ENCODE data around the gene DIRAS1.
"Not testable (repeated sequence)": the region's sequence is repeated elsewhere in the genome, so short reads cannot be mapped to it uniquely, and the experiment has no call there.

The DIRAS1 gene

DNA sequence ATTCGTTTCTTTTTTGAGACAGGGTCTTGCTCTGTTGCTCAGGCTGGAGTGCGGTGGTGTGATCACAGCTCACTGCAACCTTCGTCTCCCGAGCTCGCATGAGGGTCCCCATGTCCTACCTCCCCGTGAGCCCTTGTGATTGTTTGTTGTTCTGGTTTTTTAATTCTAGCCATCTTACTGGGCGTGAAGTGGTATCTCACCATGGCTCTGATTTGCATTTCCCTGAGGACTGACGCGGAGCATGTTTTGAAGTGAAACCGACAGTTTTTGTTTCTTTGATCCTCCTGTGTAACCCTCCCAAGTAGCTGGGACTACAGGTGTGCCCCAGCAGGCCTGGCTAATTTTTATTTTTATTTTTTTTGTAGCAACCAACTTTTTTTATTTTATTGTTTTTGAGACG, 40.4 kb downstream of the DIRAS1 start:
- Mint-ChIP-seq H3K27me3 (ENCODE audit: low read depth) (peaks cover 13% of the 10 kb centered on the region), H3K27ac (no peak overlapping the region), H3K4me3 (no peak overlapping the region), H3K36me3 (ENCODE audit: low read depth) (peaks cover 3% of the 10 kb centered on the region), H3K4me1 (no peaks in the 10 kb centered on the region), H3K9me3 (peaks cover 2% of the 10 kb centered on the region)
- TF ChIP-seq, protein P1, sequence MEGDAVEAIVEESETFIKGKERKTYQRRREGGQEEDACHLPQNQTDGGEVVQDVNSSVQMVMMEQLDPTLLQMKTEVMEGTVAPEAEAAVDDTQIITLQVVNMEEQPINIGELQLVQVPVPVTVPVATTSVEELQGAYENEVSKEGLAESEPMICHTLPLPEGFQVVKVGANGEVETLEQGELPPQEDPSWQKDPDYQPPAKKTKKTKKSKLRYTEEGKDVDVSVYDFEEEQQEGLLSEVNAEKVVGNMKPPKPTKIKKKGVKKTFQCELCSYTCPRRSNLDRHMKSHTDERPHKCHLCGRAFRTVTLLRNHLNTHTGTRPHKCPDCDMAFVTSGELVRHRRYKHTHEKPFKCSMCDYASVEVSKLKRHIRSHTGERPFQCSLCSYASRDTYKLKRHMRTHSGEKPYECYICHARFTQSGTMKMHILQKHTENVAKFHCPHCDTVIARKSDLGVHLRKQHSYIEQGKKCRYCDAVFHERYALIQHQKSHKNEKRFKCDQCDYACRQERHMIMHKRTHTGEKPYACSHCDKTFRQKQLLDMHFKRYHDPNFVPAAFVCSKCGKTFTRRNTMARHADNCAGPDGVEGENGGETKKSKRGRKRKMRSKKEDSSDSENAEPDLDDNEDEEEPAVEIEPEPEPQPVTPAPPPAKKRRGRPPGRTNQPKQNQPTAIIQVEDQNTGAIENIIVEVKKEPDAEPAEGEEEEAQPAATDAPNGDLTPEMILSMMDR (IDR thresholded peaks at IDR 0.05; ENCODE audit: unreplicated experiment in 3 of 3) = no peak

DNA sequence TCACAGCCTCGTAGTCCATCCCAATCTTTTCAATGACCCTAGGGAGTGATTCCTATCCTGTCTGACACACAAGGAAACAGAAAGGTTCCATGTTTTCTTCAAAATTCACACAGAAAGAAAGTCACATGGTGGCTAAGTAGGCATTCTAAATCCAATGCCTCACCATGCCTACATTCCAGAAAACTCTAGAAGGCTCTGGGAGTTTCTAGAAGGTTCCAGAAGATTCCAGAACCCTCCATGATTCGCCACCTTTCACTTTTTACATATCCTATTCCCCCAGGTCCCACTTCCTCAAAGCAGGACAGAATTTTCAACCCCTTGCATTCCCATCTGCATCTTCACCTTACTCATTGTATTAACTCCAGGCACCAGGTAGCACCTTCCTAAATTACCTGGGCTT, 41.7 kb downstream of the DIRAS1 start:
- H3K4me3 Mint-ChIP-seq = no peak overlapping the region
- H3K4me1 Mint-ChIP-seq = no peaks in the 10 kb centered on the region
- peaks cover 2% of the 10 kb centered on the region for H3K9me3 Mint-ChIP-seq
- H3K27me3 Mint-ChIP-seq (ENCODE audit: low read depth) = peaks cover 25% of the 10 kb centered on the region
- no peak overlapping the region for H3K27ac Mint-ChIP-seq
- TF ChIP-seq, protein P1 (IDR thresholded peaks at IDR 0.05; ENCODE audit: unreplicated experiment in 3 of 3) = no peak
- peaks cover 3% of the 10 kb centered on the region for H3K36me3 Mint-ChIP-seq (ENCODE audit: low read depth)

DNA sequence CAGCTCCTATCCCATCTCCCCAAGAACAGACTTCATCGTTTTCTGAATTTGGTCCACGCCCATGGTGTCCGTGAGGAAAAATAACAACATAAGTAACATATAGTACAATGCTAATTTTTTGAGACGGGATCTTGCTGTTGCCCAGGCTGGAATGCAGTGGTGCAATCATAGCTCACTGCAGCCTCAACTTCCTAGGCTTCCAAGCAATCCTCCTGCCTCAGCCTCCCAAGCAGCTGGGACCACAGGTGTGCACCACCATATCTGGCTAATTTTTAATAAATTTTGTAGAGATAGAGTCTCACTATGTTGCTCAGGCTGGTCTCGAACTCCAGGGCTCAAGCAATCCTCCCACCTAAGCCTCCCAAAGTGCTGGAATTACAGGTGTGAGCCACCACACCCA, 42.2 kb downstream of the DIRAS1 start:
- not testable (repeated sequence) for H3K4me1 Mint-ChIP-seq; H3K27ac Mint-ChIP-seq; H3K9me3 Mint-ChIP-seq; H3K4me3 Mint-ChIP-seq; H3K36me3 Mint-ChIP-seq (ENCODE audit: low read depth)
- peaks cover 25% of the 10 kb centered on the region for H3K27me3 Mint-ChIP-seq (ENCODE audit: low read depth)

DNA sequence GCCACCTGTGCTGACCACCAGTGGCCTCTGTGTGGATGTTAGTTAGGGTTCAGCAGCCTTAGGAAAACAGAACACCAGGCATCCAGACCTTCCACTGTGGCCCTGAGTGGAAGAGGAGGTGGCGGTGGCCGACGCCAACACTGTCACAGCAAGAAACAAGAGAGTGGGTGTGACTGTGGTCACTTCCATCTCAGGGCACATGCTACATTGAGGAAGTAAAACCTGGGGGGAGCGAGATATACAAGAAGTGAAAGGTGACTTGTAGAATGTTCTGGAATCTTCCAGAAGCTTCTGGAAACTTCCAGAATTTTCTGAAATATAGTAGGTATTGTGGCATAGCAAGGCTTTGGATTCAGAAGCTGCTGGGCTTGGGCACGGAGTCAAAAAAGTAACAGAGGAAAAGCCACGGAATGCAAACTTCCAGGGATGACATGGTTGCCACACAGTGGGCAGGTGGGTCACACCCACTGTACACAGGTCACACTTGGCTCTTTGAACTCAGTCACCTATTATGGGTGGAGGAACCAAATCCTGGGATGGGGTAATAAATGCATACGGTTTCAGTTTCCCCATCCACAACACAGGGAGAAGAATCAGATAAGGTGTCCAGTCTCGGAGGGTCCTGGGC, 43.0 kb downstream of the DIRAS1 start:
- TF ChIP-seq, protein P1 (IDR thresholded peaks at IDR 0.05; ENCODE audit: unreplicated experiment in 3 of 3) = no peak
- peaks cover 3% of the 10 kb centered on the region for H3K36me3 Mint-ChIP-seq (ENCODE audit: low read depth)
- H3K27me3 Mint-ChIP-seq (ENCODE audit: low read depth) = peaks cover 25% of the 10 kb centered on the region
- no peaks in the 10 kb centered on the region for H3K4me1 Mint-ChIP-seq
- H3K27ac Mint-ChIP-seq = no peak overlapping the region
- H3K9me3 Mint-ChIP-seq = peaks cover 2% of the 10 kb centered on the region
- H3K4me3 Mint-ChIP-seq = no peak overlapping the region

DNA sequence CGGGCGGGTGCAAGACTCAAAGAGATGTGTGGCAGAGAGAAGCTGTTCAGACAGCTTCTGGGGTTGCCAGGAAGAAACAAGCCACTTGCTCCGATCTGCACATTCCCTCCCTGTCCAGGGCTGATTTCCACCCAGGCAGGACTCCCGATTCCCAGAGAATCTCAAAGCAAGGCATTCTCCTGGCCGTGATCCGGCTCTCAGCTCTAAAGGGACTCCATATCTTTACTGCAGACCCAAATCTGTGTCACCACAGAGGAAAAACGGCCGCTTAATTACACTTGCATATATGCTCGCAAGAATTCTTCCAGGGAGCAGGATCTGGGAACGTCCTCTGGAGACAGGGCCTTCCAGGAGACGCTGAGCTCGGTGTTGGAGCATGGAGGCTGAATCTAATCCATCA, 44.3 kb downstream of the DIRAS1 start:
- Mint-ChIP-seq H3K27me3 (ENCODE audit: low read depth) (peaks cover 25% of the 10 kb centered on the region), H3K36me3 (ENCODE audit: low read depth) (peaks cover 3% of the 10 kb centered on the region), H3K9me3 (peaks cover 2% of the 10 kb centered on the region), H3K4me3 (no peak overlapping the region), H3K4me1 (no peaks in the 10 kb centered on the region), H3K27ac (no peak overlapping the region)
- TF ChIP-seq, protein P1 (IDR thresholded peaks at IDR 0.05; ENCODE audit: unreplicated experiment in 3 of 3) = no peak

DNA sequence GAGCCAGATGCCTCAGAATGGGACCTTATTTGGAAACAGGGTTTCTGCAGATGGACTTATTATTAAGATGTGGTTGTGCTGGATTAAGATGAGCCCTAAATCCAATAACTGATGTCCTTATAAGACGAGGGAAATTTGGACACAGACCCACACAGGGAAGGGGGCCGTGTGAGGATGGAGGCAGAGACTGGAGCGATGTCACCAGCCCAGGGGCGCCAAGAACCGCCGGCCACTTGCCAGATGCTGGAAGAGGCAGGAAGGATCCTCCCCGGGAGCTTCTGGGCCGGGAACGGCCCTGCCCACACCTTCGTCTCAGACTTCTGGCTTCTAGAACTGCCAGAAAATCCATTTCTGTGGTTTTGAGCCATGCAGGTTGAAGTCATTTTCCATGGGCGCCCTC, 45.3 kb downstream of the DIRAS1 start:
- Mint-ChIP-seq H3K27me3 (ENCODE audit: low read depth) (peaks cover 25% of the 10 kb centered on the region), H3K4me1 (no peaks in the 10 kb centered on the region), H3K36me3 (ENCODE audit: low read depth) (no peaks in the 10 kb centered on the region), H3K27ac (no peak overlapping the region), H3K4me3 (no peak overlapping the region), H3K9me3 (no peaks in the 10 kb centered on the region)
- TF ChIP-seq, protein P1 (IDR thresholded peaks at IDR 0.05; ENCODE audit: unreplicated experiment in 3 of 3) = no peak

All from nephron (organoid).